Measurements from ENCODE around the gene SEMA4D.

Gene SEMA4D

DNA sequence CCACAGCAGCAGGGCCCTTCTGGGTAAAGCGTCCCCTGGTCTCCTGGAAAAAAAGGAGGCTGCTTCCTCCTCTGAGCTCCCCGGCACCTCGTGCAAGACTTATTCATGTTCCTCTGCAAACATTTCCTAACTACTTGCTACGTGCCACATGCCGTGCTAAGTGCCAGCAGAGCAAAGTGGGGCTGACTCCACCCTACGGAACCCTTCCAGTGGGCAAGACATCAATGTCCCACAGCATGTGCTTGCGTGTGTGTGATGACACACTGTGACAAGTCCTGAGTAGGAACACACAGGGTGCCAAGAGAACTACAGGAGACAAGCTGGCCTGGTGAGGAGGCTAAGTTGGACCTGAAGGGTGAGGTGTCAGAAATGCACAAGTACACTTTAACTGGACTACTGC is 57.4 kb downstream of the SEMA4D start:
- TF ChIP-seq, protein P1, sequence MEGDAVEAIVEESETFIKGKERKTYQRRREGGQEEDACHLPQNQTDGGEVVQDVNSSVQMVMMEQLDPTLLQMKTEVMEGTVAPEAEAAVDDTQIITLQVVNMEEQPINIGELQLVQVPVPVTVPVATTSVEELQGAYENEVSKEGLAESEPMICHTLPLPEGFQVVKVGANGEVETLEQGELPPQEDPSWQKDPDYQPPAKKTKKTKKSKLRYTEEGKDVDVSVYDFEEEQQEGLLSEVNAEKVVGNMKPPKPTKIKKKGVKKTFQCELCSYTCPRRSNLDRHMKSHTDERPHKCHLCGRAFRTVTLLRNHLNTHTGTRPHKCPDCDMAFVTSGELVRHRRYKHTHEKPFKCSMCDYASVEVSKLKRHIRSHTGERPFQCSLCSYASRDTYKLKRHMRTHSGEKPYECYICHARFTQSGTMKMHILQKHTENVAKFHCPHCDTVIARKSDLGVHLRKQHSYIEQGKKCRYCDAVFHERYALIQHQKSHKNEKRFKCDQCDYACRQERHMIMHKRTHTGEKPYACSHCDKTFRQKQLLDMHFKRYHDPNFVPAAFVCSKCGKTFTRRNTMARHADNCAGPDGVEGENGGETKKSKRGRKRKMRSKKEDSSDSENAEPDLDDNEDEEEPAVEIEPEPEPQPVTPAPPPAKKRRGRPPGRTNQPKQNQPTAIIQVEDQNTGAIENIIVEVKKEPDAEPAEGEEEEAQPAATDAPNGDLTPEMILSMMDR (IDR thresholded peaks at IDR 0.05) = no peak
- H3K27me3 ChIP-seq = no peaks in the 10 kb centered on the region
- H3K4me3 ChIP-seq (ENCODE audit: low read depth in 1 of 2, low read length in 1 of 2) = peak overlapping the region; percentile 8 to 21
- peaks cover 61% of the 10 kb centered on the region for H3K36me3 ChIP-seq
- H3K9me3 ChIP-seq = no peaks in the 10 kb centered on the region
- peaks cover 61 to 79% of the 10 kb centered on the region in 2 experiments for H3K4me1 ChIP-seq (ENCODE audit: control insufficient read depth in 1 of 2, insufficient read depth in 1 of 2, low read depth in 1 of 2, low read length in 1 of 2)
- peak overlapping the region; percentile 83 for H3K27ac ChIP-seq

DNA sequence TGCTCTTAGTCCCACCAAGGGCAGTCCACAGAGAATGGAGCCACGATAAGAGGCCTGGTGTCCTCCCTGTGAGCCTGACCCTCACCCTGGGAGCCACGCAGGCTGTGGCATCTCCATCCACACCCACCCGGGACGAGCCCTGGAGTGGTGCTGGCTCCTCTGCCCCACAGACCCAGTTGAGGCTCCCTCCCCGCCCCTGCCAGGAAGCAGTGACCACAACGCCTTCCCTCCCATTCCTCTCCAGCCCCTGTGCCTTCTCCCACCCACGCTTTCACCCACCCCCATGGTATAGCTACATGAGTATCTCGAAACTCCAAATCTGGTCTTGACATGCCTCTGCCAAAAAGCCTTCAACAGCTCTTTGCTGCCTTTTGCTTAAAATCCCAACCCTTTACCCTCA is 57.9 kb downstream of the SEMA4D start:
- Histone ChIP-seq H3K27ac (peak overlapping the region; percentile 83), H3K4me1 (ENCODE audit: control insufficient read depth in 1 of 2, insufficient read depth in 1 of 2, low read depth in 1 of 2, low read length in 1 of 2) (peaks cover 61 to 81% of the 10 kb centered on the region in 2 experiments)

DNA sequence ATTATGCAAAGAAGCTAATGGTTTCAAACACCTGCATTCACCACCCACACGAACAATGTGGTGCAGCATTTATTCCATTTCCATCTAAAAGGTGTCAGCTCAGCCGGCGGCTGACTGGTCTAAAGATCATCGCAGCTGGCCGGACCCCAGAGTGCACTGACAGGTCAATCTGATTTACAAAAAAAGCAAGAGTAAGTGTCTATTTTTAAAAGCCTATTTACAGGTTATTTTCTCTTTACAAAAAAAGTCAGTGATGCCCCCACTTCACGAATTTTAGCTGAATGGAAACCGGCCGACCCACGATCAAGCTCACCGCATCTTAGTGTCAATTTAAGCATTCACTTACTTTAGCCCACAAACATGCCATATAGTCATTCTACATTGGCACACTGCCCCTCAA is 58.3 kb downstream of the SEMA4D start:
- peaks cover 61 to 81% of the 10 kb centered on the region in 2 experiments for H3K4me1 ChIP-seq (ENCODE audit: control insufficient read depth in 1 of 2, insufficient read depth in 1 of 2, low read depth in 1 of 2, low read length in 1 of 2)
- peaks cover 53% of the 10 kb centered on the region for H3K36me3 ChIP-seq
- H3K27ac ChIP-seq = peak overlapping the region; percentile 83
- TF ChIP-seq, protein P1 (IDR thresholded peaks at IDR 0.05) = no peak
- H3K9me3 ChIP-seq = no peaks in the 10 kb centered on the region
- H3K4me3 ChIP-seq (ENCODE audit: low read depth in 1 of 2, low read length in 1 of 2) = peak overlapping the region in 1 of 2 experiments; percentile 8
- no peaks in the 10 kb centered on the region for H3K27me3 ChIP-seq

More for the DNA sequence above, 57.9 kb downstream of the SEMA4D start:
- Histone ChIP-seq H3K27me3 (no peaks in the 10 kb centered on the region), H3K36me3 (peaks cover 56% of the 10 kb centered on the region), H3K9me3 (no peaks in the 10 kb centered on the region), H3K4me3 (ENCODE audit: low read depth in 1 of 2, low read length in 1 of 2) (peak overlapping the region; percentile 8 to 21)
- TF ChIP-seq, protein P1 (IDR thresholded peaks at IDR 0.05) = no peak

DNA sequence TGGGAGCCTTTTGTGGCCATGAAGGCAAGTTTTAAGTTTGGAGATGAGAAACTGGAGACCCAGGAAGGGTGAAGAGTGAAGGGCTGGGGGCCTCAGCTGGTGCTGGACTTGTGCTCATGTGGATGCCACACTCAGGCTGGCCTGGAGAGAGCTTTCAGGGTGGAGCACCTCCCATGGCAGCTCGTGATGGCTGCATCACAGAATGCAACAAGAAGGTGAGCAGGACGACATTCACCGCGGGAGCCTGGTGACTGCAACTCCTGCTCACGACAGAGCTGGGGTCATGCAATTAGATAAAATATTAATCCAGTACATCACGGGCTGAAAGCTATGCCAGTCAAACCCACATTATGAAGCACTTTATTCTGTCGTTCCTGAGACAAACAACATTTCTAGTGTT is 59.7 kb downstream of the SEMA4D start:
- H3K4me1 ChIP-seq (ENCODE audit: control insufficient read depth in 1 of 2, insufficient read depth in 1 of 2, low read depth in 1 of 2, low read length in 1 of 2) = peaks cover 61 to 71% of the 10 kb centered on the region in 2 experiments

DNA sequence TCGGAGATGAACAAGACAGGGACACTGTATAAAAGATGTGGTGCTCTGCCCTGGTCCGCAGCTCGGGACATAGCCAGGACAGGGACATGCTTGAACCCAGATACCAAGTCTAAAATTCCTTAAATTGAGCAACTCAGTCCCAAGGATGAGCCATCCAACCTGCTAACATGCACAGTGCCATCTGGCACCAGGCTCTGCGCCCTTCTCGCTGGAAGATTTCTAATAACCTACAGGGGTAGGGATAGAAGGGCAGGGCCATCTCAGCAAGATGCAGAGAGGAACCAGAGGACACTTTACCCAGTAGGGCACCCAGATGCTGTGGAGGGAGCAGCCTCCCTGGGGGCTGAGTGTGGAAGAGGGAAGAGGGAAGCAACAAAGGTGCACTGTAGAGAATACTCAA is 60.1 kb downstream of the SEMA4D start:
- TF ChIP-seq, protein P1 (IDR thresholded peaks at IDR 0.05) = no peak
- Histone ChIP-seq H3K4me1 (ENCODE audit: control insufficient read depth in 1 of 2, insufficient read depth in 1 of 2, low read depth in 1 of 2, low read length in 1 of 2) (peaks cover 59 to 67% of the 10 kb centered on the region in 2 experiments), H3K9me3 (no peaks in the 10 kb centered on the region), H3K36me3 (peaks cover 50% of the 10 kb centered on the region), H3K27ac (peak overlapping the region; percentile 77), H3K27me3 (no peaks in the 10 kb centered on the region), H3K4me3 (ENCODE audit: low read depth in 1 of 2, low read length in 1 of 2) (peak overlapping the region in 1 of 2 experiments; percentile 55)

More for the DNA sequence above, 59.7 kb downstream of the SEMA4D start:
- peak overlapping the region in 1 of 2 experiments; percentile 55 for H3K4me3 ChIP-seq (ENCODE audit: low read depth in 1 of 2, low read length in 1 of 2)
- H3K27me3 ChIP-seq = no peaks in the 10 kb centered on the region
- TF ChIP-seq, protein P1 (IDR thresholded peaks at IDR 0.05) = no peak
- H3K36me3 ChIP-seq = peaks cover 50% of the 10 kb centered on the region
- peak overlapping the region; percentile 77 for H3K27ac ChIP-seq
- no peaks in the 10 kb centered on the region for H3K9me3 ChIP-seq

Data from neutrophil (primary cell).